NB4 (cell line): ENCODE data around the gene SAMD14.

ENCODE experiments used
- DNase-seq: peaks from one replicate; pipeline ENCODE4 v3.0.0; 2010; ENCODE audit warnings: low read depth
- H3K4me3 ChIP-seq: one replicate; pipeline ENCODE4 v1.5.1; 2011; ENCODE audit warnings: mild to moderate bottlenecking, low read depth, low read length, moderate library complexity
- MAX ChIP-seq: IDR thresholded peaks from 2 replicates; pipeline ENCODE4 v1.6.1; 2011; ENCODE audit warnings: low read depth, low read length
- MYC ChIP-seq: IDR thresholded peaks from 2 replicates; pipeline ENCODE4 v1.6.1; 2011; ENCODE audit warnings: low read depth, low read length
- POLR2A ChIP-seq: IDR thresholded peaks from 2 replicates; pipeline ENCODE4 v1.6.1; 2011; ENCODE audit warnings: mild to moderate bottlenecking; ENCODE audit not compliant: insufficient read length; ENCODE audit errors: extremely low read depth
- TF ChIP-seq, protein P1 (sequence below): IDR thresholded peaks from one replicate; pipeline ENCODE4 v1.5.1; 2012; ENCODE audit warnings: low read depth, low read length

SAMD14 gene

DNA sequence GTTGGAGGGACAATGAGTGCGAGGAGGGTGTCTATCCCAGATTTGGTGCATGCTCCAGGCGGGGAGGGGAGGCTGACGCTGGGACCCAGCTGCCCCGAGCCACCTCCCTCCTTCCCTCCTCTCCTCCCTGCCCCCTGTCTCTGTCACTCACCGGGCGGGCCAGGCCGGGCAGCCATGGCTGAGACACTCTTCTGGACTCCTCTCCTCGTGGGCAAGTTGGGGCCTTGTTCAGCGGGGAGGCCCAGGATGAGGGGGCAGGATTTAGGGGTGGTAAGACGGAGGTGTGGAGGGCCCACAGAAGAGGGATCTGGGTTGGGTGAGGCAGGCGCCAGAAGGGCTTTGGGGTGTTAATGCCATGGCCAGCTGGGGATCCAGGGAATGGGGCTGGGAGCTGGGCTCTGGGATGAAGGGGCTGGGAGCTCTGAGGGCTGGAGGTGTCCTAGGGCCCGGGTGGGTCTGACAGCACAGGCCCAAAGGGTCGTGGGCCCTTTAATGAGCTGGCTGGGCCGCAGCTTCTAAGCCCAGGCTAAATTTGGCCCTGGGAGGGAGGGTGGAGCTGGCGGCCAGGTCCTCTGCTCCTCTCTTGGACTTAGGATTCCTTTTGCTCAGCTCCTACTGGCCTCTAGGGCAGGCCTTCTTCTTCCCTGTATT is 36.0 kb upstream of the SAMD14 start, which contains the start of gene SGCA:
SGCA (plus strand) TSS at position 139 of the 651 bp plus-strand sequence; CDS start at position 175, 36 bp downstream.
- no peak within 1 kb of the TSS for H3K4me3 ChIP-seq
- no peak for DNase-seq
- TF ChIP-seq POLR2A: no peak

GRCh38 chr17:50165466-50165865 is 35.5 kb upstream of the SAMD14 start:
- no peak for DNase-seq
- H3K4me3 ChIP-seq: no peak overlapping the region
- TF ChIP-seq, protein P1, sequence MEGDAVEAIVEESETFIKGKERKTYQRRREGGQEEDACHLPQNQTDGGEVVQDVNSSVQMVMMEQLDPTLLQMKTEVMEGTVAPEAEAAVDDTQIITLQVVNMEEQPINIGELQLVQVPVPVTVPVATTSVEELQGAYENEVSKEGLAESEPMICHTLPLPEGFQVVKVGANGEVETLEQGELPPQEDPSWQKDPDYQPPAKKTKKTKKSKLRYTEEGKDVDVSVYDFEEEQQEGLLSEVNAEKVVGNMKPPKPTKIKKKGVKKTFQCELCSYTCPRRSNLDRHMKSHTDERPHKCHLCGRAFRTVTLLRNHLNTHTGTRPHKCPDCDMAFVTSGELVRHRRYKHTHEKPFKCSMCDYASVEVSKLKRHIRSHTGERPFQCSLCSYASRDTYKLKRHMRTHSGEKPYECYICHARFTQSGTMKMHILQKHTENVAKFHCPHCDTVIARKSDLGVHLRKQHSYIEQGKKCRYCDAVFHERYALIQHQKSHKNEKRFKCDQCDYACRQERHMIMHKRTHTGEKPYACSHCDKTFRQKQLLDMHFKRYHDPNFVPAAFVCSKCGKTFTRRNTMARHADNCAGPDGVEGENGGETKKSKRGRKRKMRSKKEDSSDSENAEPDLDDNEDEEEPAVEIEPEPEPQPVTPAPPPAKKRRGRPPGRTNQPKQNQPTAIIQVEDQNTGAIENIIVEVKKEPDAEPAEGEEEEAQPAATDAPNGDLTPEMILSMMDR: no peak
- TF ChIP-seq MAX (no peak), MYC (no peak), POLR2A (no peak)

- DNase-seq: no peak
- TF ChIP-seq POLR2A (no peak), MAX (no peak), MYC (no peak)
- TF ChIP-seq, protein P1: no peak
- no peak overlapping the region for H3K4me3 ChIP-seq
These were observed 35.1 kb upstream of the SAMD14 start for GRCh38 chr17:50165066-50165465.

DNA sequence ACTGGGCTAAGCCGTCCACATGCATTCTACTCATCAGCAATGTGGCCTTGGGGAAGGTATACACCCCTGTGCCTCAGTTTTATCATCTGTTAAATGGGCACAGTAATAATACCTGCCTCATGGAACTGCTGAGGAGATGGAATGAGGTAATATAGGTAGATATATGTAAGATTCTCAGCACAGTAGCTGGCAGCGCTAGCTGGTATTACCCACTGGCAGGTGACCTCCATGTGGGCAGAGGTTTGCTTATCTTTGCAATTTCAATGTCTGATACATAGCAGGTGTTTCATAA is 34.7 kb upstream of the SAMD14 start:
- no peak for DNase-seq
- no peak for TF ChIP-seq POLR2A
- no peak for TF ChIP-seq MAX
- no peak for TF ChIP-seq MYC
- TF ChIP-seq, protein P1: no peak
- no peak overlapping the region for H3K4me3 ChIP-seq

DNA sequence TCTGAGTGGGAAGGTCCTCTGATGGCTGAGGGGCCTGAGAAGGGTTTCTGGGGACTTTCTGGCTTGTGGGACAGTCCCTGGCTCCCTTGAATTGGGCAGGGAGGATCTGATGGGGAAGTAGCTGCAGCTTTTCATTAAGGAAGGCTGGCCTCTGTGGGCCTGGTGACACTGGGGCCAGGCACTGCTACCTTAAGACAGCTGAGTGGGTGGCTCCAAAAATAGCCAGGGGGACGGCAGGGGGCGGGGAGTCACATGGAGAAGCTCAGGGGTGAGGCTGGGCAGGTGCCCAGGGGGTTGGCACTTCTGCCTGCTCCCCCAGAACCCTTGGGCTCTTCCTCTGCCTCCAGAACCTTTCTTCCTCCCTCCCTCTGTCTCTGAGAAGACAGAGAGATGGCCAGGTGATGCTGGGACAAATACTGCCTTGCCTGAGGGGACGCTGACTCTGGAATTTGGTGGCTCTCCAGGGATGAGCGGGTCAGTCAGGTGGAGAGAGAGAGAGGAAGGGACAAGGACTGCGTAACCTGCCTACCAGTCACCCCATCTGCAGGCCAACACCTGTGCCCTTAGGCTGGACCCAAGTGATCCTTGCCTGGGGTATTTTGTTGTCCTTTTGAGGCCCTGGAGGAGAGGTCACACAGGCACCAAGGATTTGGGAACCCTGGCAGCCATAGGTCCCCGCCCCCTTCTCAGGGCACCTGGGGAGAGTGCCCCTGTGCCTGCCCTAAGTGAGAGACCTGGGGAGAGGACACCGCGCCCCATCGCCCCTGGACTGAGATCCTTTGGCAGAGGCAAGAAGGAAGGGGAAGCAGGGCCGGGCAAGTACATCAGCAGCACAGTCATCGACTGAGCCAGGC is 34.1 kb upstream of the SAMD14 start:
- DNase-seq: peak; percentile 46
- no peak for TF ChIP-seq POLR2A
- no peak overlapping the region for H3K4me3 ChIP-seq

- no peak for DNase-seq
- TF ChIP-seq, protein P1: no peak
- TF ChIP-seq MAX (no peak), MYC (no peak), POLR2A (no peak)
These were observed 32.7 kb upstream of the SAMD14 start for GRCh38 chr17:50162466-50163254.

More at GRCh38 chr17:50162466-50163254, 32.7 kb upstream of the SAMD14 start:
- no peak overlapping the region for H3K4me3 ChIP-seq
